ENCODE data around the gene FMN2.
A peak's percentile ranks its signal among the peaks of the same experiment; 100 is the strongest.

The FMN2 gene

GRCh38 chr1:240091614-240092300 is at the start of gene FMN2:
TSS of gene FMN2 (plus strand) at chr1:240091883. CDS start at chr1:240092110, 227 bp downstream.
- DNase-seq, result peak; percentile 86

GRCh38 chr1:240044620-240045019 is 47.1 kb upstream of the FMN2 start:
- DNase-seq, result no peak

GRCh38 chr1:240046000-240046399 is 45.7 kb upstream of the FMN2 start:
- no peak for DNase-seq

GRCh38 chr1:240054109-240054701 is 37.5 kb upstream of the FMN2 start:
- DNase-seq, result no peak

- no peak for DNase-seq
Measured at GRCh38 chr1:240055936-240056335, 35.7 kb upstream of the FMN2 start.

- no peak for DNase-seq
Measured at GRCh38 chr1:240056350-240056749, 35.3 kb upstream of the FMN2 start.

- no peak for DNase-seq
Measured at GRCh38 chr1:240058049-240058448, 33.6 kb upstream of the FMN2 start.

GRCh38 chr1:240068961-240069360 is 22.7 kb upstream of the FMN2 start:
- no peak for DNase-seq

- DNase-seq, result no peak
Measured at GRCh38 chr1:240070188-240070587, 21.5 kb upstream of the FMN2 start.

GRCh38 chr1:240073097-240073496 is 18.6 kb upstream of the FMN2 start:
- DNase-seq, result no peak

GRCh38 chr1:240074422-240074821 is 17.3 kb upstream of the FMN2 start:
- no peak for DNase-seq

GRCh38 chr1:240074908-240075307 is 16.8 kb upstream of the FMN2 start:
- no peak for DNase-seq

- no peak for DNase-seq
Measured at GRCh38 chr1:240084337-240084736, 7.3 kb upstream of the FMN2 start.

GRCh38 chr1:240084749-240085148 is 6.9 kb upstream of the FMN2 start:
- no peak for DNase-seq

- DNase-seq, result no peak
Measured at GRCh38 chr1:240086726-240087125, 5.0 kb upstream of the FMN2 start.

GRCh38 chr1:240090014-240090413 is 1.7 kb upstream of the FMN2 start:
- DNase-seq, result no peak

GRCh38 chr1:240090957-240091600 is 604 bp upstream of the FMN2 start:
- no peak for DNase-seq

GRCh38 chr1:240092301-240093119 is 827 bp downstream of the FMN2 start:
- peak; percentile 34 for DNase-seq

GRCh38 chr1:240093120-240093961 is 1.7 kb downstream of the FMN2 start:
- DNase-seq, result peak; percentile 61

GRCh38 chr1:240094041-240094722 is 2.5 kb downstream of the FMN2 start:
- DNase-seq, result peak; percentile 13

- no peak for DNase-seq
Measured at GRCh38 chr1:240096974-240097373, 5.3 kb downstream of the FMN2 start.

- DNase-seq, result no peak
Measured at GRCh38 chr1:240098534-240098933, 6.9 kb downstream of the FMN2 start.
